Stimulated activated CD8-positive, alpha-beta memory T cell treated with anti-CD3 and anti-CD28 coated beads, Interleukin-4, amount 100 ng/mL, for 48 hours (primary cell): ENCODE results near the gene FCN2.

Source experiments
- DNase-seq: peaks from one replicate; pipeline ENCODE4 v3.0.0-alpha.2; 2020

FCN2 gene

DNA sequence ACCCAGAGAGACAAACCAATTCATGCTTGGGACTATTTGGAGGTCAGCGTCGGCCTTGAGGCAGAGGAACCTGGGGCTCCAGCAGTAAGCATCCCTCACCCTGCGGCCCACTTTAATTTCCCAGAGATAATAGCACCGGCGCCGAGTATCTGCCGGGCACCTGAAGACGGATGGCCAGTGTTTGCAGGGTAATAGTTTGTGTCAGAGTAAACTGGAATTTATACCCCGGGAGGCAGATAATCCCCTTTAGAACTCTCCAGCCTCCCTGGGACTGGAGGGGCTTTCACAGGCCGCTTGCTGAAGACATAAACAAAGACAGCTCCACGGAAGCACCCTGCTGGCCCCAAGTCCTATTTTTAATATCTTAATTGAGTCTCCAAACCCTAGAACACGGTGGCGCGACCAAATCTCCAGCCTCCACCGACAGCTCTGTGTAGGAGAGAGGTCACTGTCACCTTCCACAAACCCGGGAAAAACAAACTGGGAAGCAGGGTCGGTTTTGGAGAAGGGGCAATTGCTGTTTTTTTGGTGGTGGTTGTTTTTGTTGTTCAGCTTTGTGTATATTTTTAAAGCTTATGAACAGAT is 54.5 kb downstream of the FCN2 start:
- DNase-seq, result no peak

DNA sequence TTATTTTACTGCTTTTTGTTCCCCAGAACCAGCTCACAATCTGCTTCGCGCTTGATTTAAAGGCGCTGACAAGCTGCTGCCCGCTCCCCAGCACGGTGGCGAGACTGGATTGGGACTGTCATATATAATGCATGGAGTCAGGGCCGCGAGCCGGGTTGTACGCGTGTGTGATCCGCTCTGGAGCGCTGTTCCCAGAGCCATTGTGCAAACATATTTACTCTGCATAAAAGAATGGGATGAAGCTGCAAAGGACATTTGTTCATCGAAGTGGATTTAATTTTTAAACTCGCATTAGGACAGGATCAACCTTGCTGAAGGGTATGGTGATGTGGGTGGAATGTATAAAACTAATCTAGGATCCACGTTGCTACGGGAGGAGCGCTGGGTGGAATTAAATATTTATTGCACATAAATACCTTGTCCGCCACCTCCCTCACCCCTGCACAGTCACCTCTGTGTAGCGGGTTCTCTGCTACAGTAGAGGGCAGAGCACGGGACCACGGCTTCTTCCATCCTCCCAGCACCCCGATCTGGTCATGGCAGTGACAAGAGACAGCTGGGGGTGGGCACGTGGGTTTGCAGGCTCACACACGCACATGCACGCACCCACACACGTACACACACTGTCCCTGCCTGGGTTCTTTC is 55.2 kb downstream of the FCN2 start:
- no peak for DNase-seq

DNA sequence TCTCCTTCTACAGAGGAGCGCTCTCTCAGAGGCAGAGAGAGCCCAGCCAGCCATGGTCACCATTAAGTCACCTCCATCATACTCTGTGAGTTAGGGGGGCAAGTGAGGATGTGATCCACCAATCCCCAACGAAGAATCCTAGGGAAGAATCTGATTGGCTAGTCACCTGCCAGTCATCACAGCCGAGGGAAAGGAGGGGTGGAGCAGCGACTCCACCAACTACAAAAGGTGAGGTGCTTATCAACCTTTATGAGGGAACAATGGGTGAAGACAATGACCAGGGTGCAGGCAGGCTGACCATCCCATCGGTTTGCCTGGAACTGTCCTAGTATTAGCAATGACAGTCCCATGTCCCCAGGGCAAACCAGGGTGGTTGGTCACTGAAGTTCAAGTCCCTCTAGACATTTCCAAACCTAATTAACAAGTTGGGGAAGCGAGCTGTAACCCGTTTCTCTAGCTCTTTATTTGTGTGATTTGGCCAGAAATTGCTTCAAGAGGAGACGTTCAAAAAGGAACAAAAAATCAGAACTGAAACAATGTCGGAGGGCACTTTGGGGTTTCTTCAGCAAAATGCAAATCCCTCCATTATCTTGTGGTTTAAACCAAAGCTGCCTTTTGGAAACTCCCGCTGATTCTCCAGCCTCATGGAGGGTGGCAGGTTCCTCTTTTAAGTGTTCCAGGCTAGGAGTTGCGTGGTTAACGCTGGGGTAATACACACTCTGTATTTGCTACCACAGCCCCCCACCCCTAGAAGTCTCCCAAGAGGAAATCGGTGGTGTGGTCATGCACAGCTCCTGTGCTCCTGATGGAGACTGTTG is 55.9 kb downstream of the FCN2 start:
- DNase-seq, result no peak
